Measurements from ENCODE around the gene WNT10A.

The WNT10A gene

GRCh38 chr2:218877331-218877730, 3.3 kb upstream of the WNT10A start:
- DNase-seq (ENCODE audit: low read depth, low spot score), result no peak

GRCh38 chr2:218877891-218878290, 2.8 kb upstream of the WNT10A start:
- no peak for DNase-seq (ENCODE audit: low read depth, low spot score)

DNA sequence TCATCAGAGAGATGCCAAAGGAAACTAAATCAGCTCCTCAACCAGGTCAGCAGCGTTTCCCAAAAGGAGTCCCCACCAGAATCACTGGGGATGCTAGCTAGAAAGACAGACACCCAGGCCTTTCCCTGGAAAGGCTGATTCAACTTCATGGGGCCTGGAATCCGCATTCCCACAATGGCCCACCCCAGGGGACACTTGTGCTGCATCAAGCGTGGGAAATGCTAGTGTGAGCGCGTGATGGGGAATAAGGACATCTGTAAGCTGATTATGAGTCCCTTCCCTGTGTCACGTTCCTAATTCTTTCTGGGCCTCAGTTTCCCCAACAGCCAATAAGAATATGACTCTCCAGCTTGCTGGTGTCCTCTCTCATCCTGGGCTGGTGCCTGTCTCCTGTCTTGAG, 2.2 kb upstream of the WNT10A start:
- DNase-seq (ENCODE audit: low read depth, low spot score), result no peak

DNA sequence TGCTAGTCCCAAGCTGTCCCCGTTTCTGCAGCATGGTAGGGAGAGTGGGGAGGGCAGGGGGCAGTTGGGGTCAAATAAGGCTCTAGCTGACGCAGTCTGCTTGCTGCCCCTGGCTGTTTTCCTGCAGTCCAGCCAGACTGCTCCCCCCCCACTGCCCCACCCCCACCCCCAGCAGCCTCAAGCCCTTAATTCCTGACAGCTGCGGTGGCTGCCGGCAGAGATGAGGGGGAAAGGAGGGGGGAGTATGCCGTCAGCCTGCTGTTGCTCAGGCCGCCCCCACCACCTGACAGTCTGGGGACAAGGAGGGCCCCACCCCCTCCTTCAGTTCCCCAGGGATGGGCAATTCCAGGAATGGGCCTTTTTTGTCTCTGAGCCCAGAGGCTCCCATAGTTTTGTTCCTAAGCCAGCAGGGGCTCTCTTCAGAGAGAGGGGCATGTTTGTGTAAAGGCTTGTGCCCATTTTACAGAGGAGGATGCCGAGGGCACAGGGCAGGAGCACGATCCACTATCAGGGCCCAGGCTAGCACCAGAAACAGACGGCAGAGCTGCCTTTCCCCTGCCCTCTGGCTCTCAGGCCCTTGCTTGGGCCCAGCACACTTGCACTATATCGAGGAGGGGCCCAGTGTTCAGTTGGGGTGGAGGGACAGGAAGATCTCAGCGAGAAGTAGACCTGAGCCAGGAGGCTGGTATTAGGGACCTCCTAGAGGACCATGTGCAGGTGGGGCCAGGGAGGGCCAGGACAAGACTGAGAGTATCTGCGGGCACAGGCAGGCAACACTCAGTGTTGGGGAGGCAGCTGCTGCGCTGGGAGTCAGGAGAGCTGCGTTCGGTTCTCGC, 1.5 kb upstream of the WNT10A start:
- no peak for DNase-seq (ENCODE audit: low read depth, low spot score)

DNA sequence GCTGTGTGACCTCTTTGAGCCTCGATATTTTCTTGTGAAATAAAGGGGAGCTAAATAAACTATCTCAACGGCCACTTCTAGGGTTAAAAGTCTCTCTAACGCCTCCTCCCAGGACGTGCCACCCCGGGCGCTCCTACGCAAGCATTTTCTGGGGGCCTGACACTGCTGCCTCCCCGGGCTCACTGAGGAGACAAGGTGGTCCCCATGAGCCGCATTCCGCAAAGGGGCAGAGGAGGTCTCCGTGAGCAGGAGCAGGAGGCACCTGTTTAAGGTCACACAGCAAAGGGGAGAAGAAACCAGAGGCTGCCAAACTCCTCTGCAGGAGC, 913 bp upstream of the WNT10A start:
- no peak for DNase-seq (ENCODE audit: low read depth, low spot score)

DNA sequence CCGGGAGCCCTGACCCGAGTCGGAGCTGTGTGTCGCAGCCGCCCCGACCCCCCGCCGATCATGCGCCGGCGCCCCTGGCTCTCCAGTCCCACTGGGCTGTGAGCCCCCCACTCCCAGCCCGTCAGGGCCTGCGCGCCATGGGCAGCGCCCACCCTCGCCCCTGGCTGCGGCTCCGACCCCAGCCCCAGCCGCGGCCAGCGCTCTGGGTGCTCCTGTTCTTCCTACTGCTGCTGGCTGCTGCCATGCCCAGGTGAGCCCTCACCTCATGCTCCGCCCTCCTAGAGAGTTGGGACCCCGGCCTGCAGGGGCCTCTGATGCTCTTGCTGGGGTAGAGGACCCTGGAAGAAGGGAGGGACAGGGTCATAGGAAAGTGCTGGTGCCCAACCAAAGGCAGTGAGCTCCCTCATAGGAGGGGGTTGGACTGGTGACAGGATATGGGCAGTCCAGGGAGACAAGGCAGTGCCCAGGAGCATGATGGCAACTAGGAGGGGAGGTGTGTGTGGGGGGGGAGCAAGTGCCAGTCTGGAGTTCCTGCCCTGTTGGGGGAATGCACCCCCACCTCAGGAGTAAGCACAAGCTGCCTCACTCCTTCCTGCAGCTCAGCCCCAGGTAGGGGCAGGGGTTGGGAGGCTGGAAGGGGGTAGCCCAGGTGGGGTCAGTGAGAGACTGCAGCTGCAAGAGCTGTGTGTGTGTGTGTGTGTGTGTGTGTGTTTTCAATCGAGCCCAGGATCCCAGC, 375 bp downstream of the WNT10A start:
- no peak for DNase-seq (ENCODE audit: low read depth, low spot score)

- DNase-seq (ENCODE audit: low read depth, low spot score), result no peak
Measured at GRCh38 chr2:218881744-218882460, 1.2 kb downstream of the WNT10A start.

GRCh38 chr2:218882461-218882816, 1.8 kb downstream of the WNT10A start:
- DNase-seq (ENCODE audit: low read depth, low spot score), result no peak

DNA sequence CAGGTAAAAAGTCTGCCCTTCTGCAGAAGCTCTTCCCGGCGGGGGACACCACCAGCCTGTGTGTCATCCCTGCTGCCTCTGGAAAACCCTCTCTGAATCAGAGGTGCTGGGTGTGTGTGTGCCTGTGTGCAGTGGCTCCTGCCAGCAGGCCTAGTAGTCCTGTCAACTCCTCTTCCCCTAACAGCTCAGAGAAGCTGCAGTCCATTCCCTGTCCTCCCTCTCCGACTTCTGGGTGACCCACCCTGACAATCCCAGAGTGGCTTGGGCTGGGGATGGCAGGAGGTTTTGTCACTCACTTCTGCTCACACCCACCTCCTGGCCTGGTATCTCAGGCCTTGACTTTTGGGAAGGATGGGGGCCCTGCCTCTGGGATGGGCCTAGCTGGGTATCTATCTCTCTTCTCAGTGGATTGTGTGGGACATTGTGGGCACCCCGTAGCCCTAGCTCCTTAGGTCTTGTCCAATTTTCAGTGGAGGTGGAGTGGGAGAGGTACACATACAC, 2.3 kb downstream of the WNT10A start:
- no peak for DNase-seq (ENCODE audit: low read depth, low spot score)

- no peak for DNase-seq (ENCODE audit: low read depth, low spot score)
Measured at GRCh38 chr2:218883491-218884490, 3.1 kb downstream of the WNT10A start.

GRCh38 chr2:218884519-218884918, 3.9 kb downstream of the WNT10A start:
- no peak for DNase-seq (ENCODE audit: low read depth, low spot score)

- DNase-seq (ENCODE audit: low read depth, low spot score), result no peak
Measured at GRCh38 chr2:218885981-218886947, 5.6 kb downstream of the WNT10A start.

DNA sequence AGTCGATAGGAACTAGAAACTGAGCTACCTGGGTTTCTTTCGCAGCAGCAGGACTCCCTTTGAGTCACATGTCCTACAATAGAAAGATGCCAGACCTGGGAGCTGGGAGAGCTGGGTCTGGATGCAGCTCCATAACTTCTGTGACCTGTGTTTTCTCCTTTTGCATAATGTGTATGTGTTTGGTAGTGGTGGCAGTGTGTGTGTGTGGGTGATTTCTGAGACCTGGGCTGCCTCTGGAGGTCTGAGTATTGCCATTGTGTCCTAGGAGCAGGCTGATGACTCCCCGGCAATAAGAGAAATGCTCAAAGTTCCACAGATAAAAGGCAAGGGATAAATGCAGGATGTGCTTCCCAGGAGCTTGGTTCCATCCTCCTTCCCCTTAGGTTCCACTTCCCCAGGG, 6.4 kb downstream of the WNT10A start:
- DNase-seq (ENCODE audit: low read depth, low spot score), result no peak

GRCh38 chr2:218888341-218888740, 7.7 kb downstream of the WNT10A start:
- DNase-seq (ENCODE audit: low read depth, low spot score), result no peak

DNA sequence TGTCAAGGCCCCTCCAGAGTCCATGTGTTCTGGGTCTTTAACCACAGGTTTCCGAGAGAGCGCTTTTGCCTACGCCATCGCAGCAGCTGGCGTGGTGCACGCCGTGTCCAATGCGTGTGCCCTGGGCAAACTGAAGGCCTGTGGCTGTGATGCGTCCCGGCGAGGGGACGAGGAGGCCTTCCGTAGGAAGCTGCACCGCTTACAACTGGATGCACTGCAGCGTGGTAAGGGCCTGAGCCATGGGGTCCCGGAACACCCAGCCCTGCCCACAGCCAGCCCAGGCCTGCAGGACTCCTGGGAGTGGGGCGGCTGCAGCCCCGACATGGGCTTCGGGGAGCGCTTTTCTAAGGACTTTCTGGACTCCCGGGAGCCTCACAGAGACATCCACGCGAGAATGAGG, 9.3 kb downstream of the WNT10A start:
- no peak for DNase-seq (ENCODE audit: low read depth, low spot score)

- no peak for DNase-seq (ENCODE audit: low read depth, low spot score)
Measured at GRCh38 chr2:218890369-218890768, 9.7 kb downstream of the WNT10A start.

- no peak for DNase-seq (ENCODE audit: low read depth, low spot score)
Measured at GRCh38 chr2:218891275-218892135, 10.9 kb downstream of the WNT10A start.

DNA sequence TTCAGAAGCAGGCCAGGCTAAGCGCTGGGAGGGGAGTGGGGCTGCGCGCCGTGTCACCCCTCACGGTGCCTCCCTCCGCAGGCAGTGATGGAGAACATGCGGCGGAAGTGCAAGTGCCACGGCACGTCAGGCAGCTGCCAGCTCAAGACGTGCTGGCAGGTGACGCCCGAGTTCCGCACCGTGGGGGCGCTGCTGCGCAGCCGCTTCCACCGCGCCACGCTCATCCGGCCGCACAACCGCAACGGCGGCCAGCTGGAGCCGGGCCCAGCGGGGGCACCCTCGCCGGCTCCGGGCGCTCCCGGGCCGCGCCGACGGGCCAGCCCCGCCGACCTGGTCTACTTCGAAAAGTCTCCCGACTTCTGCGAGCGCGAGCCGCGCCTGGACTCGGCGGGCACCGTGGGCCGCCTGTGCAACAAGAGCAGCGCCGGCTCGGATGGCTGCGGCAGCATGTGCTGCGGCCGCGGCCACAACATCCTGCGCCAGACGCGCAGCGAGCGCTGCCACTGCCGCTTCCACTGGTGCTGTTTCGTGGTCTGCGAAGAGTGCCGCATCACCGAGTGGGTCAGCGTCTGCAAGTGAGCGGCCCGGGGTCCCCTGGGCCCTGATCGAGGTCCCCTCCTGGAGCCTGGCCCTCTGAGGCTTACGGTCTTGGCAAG, 12.2 kb downstream of the WNT10A start:
- DNase-seq (ENCODE audit: low read depth, low spot score), result peak; percentile 52

All from activated naive CD8-positive, alpha-beta T cell treated with anti-CD3 and anti-CD28 coated beads, Interleukin-2, amount 50 U/mL, for 16 hours (primary cell).